GM19438 (cell line): ENCODE measurements around the gene PTPRN2.

ENCODE experiments used
- ATAC-seq: cut with Tn5 transposase; IDR thresholded peaks from one replicate; pipeline ENCODE4 v1.9.1; 2021; ENCODE audit warnings: low read depth; ENCODE audit not compliant: unreplicated experiment

The PTPRN2 gene

GRCh38 chr7:158117341-158118222, 470.0 kb downstream of the PTPRN2 start:
- no peak for ATAC-seq

DNA sequence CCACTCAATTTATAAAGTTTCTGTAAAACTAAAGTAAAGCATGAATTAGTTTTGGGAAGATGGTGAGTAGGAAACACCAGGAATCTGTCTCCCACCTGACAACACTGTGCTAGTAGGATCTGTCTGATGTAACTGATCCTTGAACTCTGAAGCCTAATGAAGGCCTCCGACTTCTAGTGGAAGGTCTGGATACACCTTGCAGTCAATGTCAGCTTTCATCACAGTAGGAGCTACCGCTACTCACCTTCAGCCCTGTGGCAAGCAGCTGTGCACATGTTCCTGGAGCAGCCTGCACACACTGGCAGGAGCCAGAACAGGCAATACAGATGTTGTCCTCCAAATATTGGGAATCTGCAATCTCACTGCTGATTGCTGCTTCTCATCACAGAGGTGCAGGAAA, 471.4 kb downstream of the PTPRN2 start:
- no peak for ATAC-seq

- ATAC-seq: no peak
These were observed 473.4 kb downstream of the PTPRN2 start for GRCh38 chr7:158114056-158114850.

DNA sequence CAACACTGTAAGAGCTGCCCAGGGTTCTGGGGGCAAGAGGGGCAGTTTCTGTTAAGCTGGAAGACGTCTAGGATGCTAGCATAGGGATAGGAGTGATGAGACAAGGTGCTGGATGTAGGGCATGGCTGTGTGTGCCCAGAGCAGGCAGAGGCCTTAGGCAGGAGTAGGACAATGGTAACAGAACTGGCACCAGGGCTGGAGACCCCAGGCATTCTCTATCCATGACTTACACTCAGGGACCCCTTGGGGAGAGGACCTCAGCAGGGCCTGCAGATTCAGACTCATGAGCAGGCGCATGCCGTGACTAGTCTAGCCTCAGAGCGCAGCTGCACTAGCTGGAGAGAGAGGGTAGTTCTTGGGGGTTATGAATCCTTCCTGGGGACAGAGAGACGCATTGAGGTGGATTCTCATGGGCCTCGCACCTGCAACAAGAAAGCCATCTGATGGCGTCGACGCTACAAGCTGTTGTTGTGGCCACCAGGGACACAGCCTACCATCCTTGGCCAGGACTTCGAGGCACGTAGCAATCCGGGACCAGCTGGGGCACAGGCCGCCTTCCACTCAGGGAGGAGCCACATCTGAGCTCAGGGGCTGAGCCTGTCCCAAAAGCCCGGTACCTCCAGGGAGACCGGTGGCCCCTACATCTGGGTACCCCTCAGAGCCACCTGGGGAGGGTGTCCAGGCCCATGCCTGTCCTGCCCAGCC, 474.1 kb downstream of the PTPRN2 start:
- ATAC-seq: no peak

GRCh38 chr7:158112571-158113320, 474.9 kb downstream of the PTPRN2 start:
- no peak for ATAC-seq

- ATAC-seq: no peak
These were observed 475.6 kb downstream of the PTPRN2 start for GRCh38 chr7:158111906-158112570.

DNA sequence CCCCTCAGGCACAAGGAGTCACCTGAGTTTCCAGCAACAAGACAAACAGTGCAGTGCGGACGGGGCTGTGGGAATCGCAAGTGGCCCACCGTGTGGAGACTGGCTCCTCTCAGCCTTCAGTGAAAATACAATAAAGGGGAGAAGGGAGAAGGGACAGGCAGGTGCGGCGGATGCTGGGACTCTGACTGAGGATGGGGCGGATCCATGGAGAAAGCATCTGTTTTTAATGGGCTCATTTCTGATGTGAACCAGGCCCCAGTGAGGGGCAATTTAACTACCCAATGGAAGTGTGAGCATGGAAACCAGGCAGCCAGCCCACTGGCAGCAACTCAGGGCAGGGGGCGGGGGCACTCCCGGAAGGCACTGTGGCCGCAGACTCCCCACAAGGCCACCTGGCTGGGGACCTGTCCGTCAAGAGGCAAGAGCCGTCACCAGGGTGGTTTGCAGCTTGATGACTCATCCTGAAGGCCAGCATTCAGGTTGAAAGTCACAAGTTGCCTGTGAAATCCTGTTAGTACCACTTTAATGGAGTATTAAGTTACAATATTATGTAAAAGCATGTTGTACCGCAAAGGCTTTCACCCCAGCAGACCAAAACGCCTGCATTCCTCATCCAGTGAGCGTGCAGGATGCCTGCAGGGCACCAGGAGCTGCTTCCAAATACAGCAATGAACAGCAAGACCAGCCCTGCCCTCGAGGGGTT, 476.4 kb downstream of the PTPRN2 start:
- no peak for ATAC-seq

DNA sequence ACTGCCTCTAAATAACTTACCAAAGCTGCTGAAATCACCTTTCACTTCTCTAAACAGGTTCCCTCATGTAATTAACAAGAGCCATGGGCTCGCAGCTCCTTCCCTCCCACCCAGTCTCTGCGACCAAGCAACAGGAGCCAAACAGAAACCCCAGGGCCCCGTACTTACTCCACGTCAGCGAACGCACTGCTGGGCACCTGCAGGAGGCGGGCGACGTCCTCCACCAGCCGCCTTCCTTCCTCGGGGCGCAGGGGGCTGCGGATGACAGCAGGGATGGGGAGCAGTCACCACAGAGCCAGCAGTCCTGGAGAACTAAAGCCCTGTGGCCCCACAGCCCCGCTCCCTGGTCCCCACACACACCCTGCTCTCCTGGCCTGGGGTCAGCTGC, 477.0 kb downstream of the PTPRN2 start:
- ATAC-seq: no peak

DNA sequence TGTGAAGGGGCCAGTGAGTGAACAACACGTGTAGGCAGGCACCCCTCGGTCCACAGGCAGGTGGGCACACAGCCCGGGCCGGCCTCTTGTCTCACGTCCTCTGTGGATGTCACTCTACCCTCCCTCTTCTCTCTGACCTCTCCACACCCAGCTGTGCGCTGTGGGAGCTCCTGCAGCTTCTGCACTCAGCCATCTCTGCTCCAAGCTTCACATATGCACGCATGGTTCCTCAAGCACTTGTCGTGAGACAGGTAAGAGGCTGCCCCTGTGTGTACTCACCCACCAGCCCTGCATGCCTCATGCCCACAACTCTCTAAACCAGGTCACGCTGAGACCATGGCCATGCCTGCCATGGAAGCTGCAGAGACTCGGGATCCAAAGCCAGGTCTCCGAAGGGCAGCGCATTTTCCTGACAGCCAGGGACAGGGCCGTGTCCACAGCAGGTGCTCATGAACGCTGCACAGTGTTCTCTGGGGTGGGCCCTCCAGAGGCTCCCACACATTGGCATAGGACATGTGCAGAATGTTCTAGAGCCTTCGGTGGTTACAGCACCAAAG, 477.5 kb downstream of the PTPRN2 start:
- no peak for ATAC-seq

DNA sequence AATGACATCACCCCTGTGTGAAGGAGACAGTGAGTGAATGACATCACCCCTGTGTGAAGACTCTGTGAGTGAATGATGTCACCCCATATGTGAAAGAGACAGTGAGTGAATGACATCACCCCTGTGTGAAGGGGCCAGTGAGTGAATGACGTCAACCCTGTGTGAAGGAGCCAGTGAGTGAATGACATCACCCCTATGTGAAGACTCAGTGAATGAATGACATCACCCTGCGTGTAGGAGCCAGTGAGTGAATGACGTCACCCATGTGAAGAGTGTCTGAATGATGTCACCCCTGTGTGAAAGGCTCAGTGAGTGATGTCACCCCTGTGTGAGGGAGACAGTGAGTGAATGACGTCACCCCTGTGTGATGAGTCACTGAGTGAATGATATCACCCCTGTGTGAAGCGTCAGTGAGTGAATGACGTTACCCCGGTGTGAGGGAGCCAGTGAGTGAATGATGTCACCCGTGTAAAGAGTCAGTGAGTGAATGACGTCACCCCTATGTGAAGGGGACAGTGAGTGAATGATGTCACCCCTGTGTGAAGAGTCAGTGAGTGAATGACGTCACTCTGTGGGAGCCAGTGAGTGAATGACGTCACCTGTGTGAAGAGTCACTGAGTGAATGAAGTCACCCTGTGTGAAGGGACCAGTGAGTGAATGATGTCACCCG, 478.1 kb downstream of the PTPRN2 start:
- no peak for ATAC-seq

- ATAC-seq: no peak
These were observed 478.9 kb downstream of the PTPRN2 start for GRCh38 chr7:158108646-158109293.

DNA sequence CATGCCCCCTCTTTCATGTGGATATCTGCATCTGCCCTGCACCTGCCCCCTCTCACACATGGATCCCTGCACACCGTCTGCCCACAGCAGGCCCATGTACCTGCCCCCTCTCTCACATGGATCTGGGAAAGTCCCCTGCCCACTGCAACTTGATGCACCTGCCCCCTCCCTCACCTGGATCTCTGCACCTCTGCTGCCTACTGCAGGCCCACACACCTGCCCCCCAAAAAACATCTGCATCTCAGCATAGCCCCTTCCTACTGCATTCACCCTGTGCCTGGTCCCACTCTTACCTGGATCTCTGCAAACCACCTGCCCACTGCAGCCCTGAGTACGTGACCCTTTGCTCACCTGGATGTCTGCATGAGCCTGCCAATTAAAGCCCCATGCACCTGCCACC, 479.8 kb downstream of the PTPRN2 start:
- ATAC-seq: no peak

- no peak for ATAC-seq
These were observed 481.4 kb downstream of the PTPRN2 start for GRCh38 chr7:158106272-158106671.

- ATAC-seq: no peak
These were observed 484.2 kb downstream of the PTPRN2 start for GRCh38 chr7:158103378-158103777.

DNA sequence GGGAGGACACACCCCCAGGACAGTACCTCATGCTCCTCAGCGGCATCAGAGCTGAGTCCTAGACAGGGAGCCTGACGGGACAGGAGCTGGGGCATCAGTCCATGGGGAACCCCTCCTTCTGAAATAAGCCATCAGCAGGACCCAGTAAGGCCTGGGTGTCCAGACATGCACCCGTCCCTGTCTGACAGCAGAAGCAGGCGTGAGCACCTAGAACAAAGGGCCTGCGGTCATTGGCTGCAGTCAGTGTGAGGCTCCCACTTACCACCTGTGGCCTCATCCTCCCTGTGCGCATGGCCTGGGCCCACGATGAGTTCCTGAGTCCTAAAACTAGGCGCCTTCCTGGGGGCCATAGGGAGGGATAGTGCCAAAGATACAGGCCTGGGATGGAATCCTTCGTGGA, 484.7 kb downstream of the PTPRN2 start:
- no peak for ATAC-seq

GRCh38 chr7:158101821-158102450, 485.7 kb downstream of the PTPRN2 start:
- ATAC-seq: no peak
